ENCODE results near the gene COX4I1.

Gene COX4I1

GRCh38 chr16:85846461-85846860 is 47.0 kb downstream of the COX4I1 start:
- H3K27me3 ChIP-seq (ENCODE audit: control insufficient read depth, insufficient read depth, low read length): peaks cover 8% of the 10 kb centered on the region
- no peak overlapping the region for H3K4me2 ChIP-seq (ENCODE audit: low read length)
- no peak overlapping the region for H3K9ac ChIP-seq (ENCODE audit: low read depth, low read length)
- H3K36me3 ChIP-seq (ENCODE audit: insufficient read depth, low read length): no peaks in the 10 kb centered on the region
- H3K4me3 ChIP-seq (ENCODE audit: low read length): no peak overlapping the region
- no peaks in the 10 kb centered on the region for H3K9me3 ChIP-seq (replicated peaks; ENCODE audit: low read length)
- no peaks in the 10 kb centered on the region for H3K4me1 ChIP-seq (ENCODE audit: control insufficient read depth, insufficient read depth, low read length)

GRCh38 chr16:85847036-85847435 is 47.5 kb downstream of the COX4I1 start:
- Histone ChIP-seq H3K4me1 (ENCODE audit: control insufficient read depth, insufficient read depth, low read length) (no peaks in the 10 kb centered on the region), H3K4me2 (ENCODE audit: low read length) (no peak overlapping the region), H3K9ac (ENCODE audit: low read depth, low read length) (no peak overlapping the region), H3K9me3 (replicated peaks; ENCODE audit: low read length) (no peaks in the 10 kb centered on the region), H3K4me3 (ENCODE audit: low read length) (no peak overlapping the region), H3K36me3 (ENCODE audit: insufficient read depth, low read length) (no peaks in the 10 kb centered on the region), H3K27me3 (ENCODE audit: control insufficient read depth, insufficient read depth, low read length) (peaks cover 11% of the 10 kb centered on the region)

- Histone ChIP-seq H3K4me3 (ENCODE audit: low read length) (no peak overlapping the region), H3K9me3 (replicated peaks; ENCODE audit: low read length) (no peaks in the 10 kb centered on the region), H3K4me2 (ENCODE audit: low read length) (no peak overlapping the region), H3K27me3 (ENCODE audit: control insufficient read depth, insufficient read depth, low read length) (peaks cover 11% of the 10 kb centered on the region), H3K4me1 (ENCODE audit: control insufficient read depth, insufficient read depth, low read length) (no peaks in the 10 kb centered on the region), H3K36me3 (ENCODE audit: insufficient read depth, low read length) (no peaks in the 10 kb centered on the region), H3K9ac (ENCODE audit: low read depth, low read length) (no peak overlapping the region)
Observed at GRCh38 chr16:85847681-85848601, 48.4 kb downstream of the COX4I1 start.

DNA sequence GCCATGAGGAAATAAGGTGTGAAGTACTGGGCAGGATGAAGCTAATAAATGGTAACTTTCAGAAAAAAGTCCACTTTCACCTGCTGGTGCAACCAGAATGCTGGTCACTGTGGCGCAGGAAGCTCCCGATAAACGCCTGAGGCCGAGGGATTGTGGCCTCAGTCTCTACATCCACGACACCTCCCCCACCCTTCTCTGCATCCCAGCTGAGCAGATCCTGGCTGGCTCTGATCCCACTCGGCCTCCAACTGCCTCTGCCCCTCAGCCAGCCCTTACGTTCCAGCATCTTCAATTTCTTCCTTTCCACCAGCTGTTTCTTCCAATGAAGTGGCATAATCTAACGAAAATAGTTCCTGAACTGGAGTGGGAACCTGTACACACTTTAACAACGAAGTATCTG is 49.5 kb downstream of the COX4I1 start:
- H3K4me1 ChIP-seq (ENCODE audit: control insufficient read depth, insufficient read depth, low read length): no peaks in the 10 kb centered on the region
- H3K4me2 ChIP-seq (ENCODE audit: low read length): no peak overlapping the region
- peaks cover 11% of the 10 kb centered on the region for H3K27me3 ChIP-seq (ENCODE audit: control insufficient read depth, insufficient read depth, low read length)
- no peak overlapping the region for H3K4me3 ChIP-seq (ENCODE audit: low read length)
- no peaks in the 10 kb centered on the region for H3K9me3 ChIP-seq (replicated peaks; ENCODE audit: low read length)
- H3K9ac ChIP-seq (ENCODE audit: low read depth, low read length): no peak overlapping the region
- H3K36me3 ChIP-seq (ENCODE audit: insufficient read depth, low read length): no peaks in the 10 kb centered on the region

- Histone ChIP-seq H3K4me2 (ENCODE audit: low read length) (no peak overlapping the region), H3K4me1 (ENCODE audit: control insufficient read depth, insufficient read depth, low read length) (no peaks in the 10 kb centered on the region), H3K36me3 (ENCODE audit: insufficient read depth, low read length) (no peaks in the 10 kb centered on the region), H3K9ac (ENCODE audit: low read depth, low read length) (no peak overlapping the region), H3K27me3 (ENCODE audit: control insufficient read depth, insufficient read depth, low read length) (peaks cover 11% of the 10 kb centered on the region), H3K9me3 (replicated peaks; ENCODE audit: low read length) (no peaks in the 10 kb centered on the region), H3K4me3 (ENCODE audit: low read length) (no peak overlapping the region)
Observed at GRCh38 chr16:85849388-85849787, 49.9 kb downstream of the COX4I1 start.

GRCh38 chr16:85850344-85850880 is 50.9 kb downstream of the COX4I1 start:
- H3K9ac ChIP-seq (ENCODE audit: low read depth, low read length): no peak overlapping the region
- H3K4me3 ChIP-seq (ENCODE audit: low read length): no peak overlapping the region
- no peaks in the 10 kb centered on the region for H3K4me1 ChIP-seq (ENCODE audit: control insufficient read depth, insufficient read depth, low read length)
- peaks cover 11% of the 10 kb centered on the region for H3K27me3 ChIP-seq (ENCODE audit: control insufficient read depth, insufficient read depth, low read length)
- no peaks in the 10 kb centered on the region for H3K9me3 ChIP-seq (replicated peaks; ENCODE audit: low read length)
- H3K36me3 ChIP-seq (ENCODE audit: insufficient read depth, low read length): no peaks in the 10 kb centered on the region
- no peak overlapping the region for H3K4me2 ChIP-seq (ENCODE audit: low read length)

DNA sequence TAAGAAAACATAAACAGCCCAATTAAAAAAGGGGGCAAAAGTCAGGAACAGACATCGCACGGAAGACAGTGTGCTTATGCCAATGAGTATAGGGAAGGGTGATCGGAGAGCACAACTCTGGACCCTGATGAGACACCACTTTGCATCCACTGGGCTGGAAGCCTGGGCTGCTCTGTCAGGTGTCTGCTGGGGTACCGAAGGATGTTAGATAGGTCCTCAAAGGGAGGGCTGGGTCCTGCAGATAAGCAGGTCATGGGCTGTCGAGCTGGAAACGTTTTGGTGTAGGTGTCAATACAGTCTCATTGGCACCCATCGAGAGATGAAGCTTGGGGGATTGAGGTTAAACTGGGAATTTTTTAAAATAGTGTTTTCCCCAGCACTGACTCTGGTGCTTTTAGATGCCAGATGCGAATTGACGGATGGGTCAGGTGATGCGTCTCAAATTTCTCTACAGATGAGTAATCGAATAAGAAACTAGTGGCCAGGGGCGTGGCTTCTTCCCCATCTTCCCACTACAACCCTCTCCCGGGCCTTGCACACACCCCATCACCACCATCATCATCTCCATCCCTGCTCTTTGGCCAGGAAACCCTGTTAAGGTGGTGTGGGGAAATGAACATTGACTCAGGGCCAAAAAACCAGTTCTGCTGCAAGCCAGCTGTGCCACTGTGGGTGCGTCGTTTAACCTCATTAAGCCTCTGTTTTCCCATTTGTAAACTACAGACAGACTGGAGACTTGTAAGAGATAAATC is 51.7 kb downstream of the COX4I1 start:
- no peaks in the 10 kb centered on the region for H3K4me1 ChIP-seq (ENCODE audit: control insufficient read depth, insufficient read depth, low read length)
- H3K4me3 ChIP-seq (ENCODE audit: low read length): no peak overlapping the region
- H3K9ac ChIP-seq (ENCODE audit: low read depth, low read length): no peak overlapping the region
- peaks cover 11% of the 10 kb centered on the region for H3K27me3 ChIP-seq (ENCODE audit: control insufficient read depth, insufficient read depth, low read length)
- no peak overlapping the region for H3K4me2 ChIP-seq (ENCODE audit: low read length)
- no peaks in the 10 kb centered on the region for H3K36me3 ChIP-seq (ENCODE audit: insufficient read depth, low read length)
- H3K9me3 ChIP-seq (replicated peaks; ENCODE audit: low read length): no peaks in the 10 kb centered on the region

- no peaks in the 10 kb centered on the region for H3K36me3 ChIP-seq (ENCODE audit: insufficient read depth, low read length)
- H3K9me3 ChIP-seq (replicated peaks; ENCODE audit: low read length): no peaks in the 10 kb centered on the region
- no peak overlapping the region for H3K4me3 ChIP-seq (ENCODE audit: low read length)
- H3K4me2 ChIP-seq (ENCODE audit: low read length): no peak overlapping the region
- H3K4me1 ChIP-seq (ENCODE audit: control insufficient read depth, insufficient read depth, low read length): no peaks in the 10 kb centered on the region
- H3K9ac ChIP-seq (ENCODE audit: low read depth, low read length): no peak overlapping the region
- H3K27me3 ChIP-seq (ENCODE audit: control insufficient read depth, insufficient read depth, low read length): peaks cover 9% of the 10 kb centered on the region
Observed at GRCh38 chr16:85853547-85854545, 54.4 kb downstream of the COX4I1 start.

DNA sequence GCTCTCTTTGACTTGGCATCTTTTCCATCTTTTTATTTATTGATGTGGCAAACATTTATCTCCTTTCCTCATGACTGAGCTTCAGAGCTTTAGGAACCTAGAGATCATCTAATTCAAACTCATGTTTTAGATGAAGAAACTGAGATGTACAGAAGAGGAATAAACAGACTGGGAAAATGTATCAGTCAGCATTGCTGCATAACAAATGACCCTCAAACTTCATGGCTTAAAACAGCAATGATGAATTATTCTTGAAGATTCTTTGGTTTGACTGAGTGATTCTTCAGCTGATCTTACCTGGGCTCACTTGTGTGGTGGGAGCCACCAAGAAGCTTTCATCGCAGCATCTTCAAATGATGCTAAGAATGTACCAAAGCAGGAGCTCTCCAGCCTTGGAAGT is 55.4 kb downstream of the COX4I1 start:
- no peaks in the 10 kb centered on the region for H3K36me3 ChIP-seq (ENCODE audit: insufficient read depth, low read length)
- no peak overlapping the region for H3K4me2 ChIP-seq (ENCODE audit: low read length)
- no peak overlapping the region for H3K4me3 ChIP-seq (ENCODE audit: low read length)
- H3K27me3 ChIP-seq (ENCODE audit: control insufficient read depth, insufficient read depth, low read length): peaks cover 9% of the 10 kb centered on the region
- no peak overlapping the region for H3K9ac ChIP-seq (ENCODE audit: low read depth, low read length)
- no peaks in the 10 kb centered on the region for H3K4me1 ChIP-seq (ENCODE audit: control insufficient read depth, insufficient read depth, low read length)
- H3K9me3 ChIP-seq (replicated peaks; ENCODE audit: low read length): no peaks in the 10 kb centered on the region

DNA sequence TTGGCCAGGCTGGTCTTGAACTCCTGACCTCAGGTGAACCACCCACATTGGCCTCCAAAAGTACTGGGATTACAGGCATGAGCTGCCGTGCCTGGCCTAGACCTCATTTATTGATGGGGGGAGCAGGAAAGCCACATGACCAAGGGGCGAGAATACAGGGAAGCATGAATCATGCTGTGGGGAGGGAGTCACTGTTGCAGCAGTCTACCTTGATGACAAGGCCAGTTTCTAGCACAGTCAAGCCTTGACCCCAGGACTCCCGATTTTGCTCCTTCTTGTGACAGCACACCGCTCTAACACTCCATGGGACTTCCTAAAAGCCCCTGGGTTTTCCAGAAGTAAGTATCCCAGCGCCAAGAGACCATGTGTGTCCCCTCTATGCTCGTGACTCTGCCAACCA is 56.6 kb downstream of the COX4I1 start:
- H3K4me2 ChIP-seq (ENCODE audit: low read length): no peak overlapping the region
- H3K4me3 ChIP-seq (ENCODE audit: low read length): no peak overlapping the region
- H3K9me3 ChIP-seq (replicated peaks; ENCODE audit: low read length): no peaks in the 10 kb centered on the region
- no peaks in the 10 kb centered on the region for H3K4me1 ChIP-seq (ENCODE audit: control insufficient read depth, insufficient read depth, low read length)
- no peak overlapping the region for H3K9ac ChIP-seq (ENCODE audit: low read depth, low read length)
- peaks cover 7% of the 10 kb centered on the region for H3K27me3 ChIP-seq (ENCODE audit: control insufficient read depth, insufficient read depth, low read length)
- H3K36me3 ChIP-seq (ENCODE audit: insufficient read depth, low read length): no peaks in the 10 kb centered on the region

GRCh38 chr16:85856585-85856984 is 57.1 kb downstream of the COX4I1 start:
- Histone ChIP-seq H3K9me3 (replicated peaks; ENCODE audit: low read length) (no peaks in the 10 kb centered on the region), H3K4me1 (ENCODE audit: control insufficient read depth, insufficient read depth, low read length) (no peaks in the 10 kb centered on the region), H3K4me3 (ENCODE audit: low read length) (no peak overlapping the region), H3K36me3 (ENCODE audit: insufficient read depth, low read length) (no peaks in the 10 kb centered on the region), H3K9ac (ENCODE audit: low read depth, low read length) (no peak overlapping the region), H3K27me3 (ENCODE audit: control insufficient read depth, insufficient read depth, low read length) (peaks cover 7% of the 10 kb centered on the region), H3K4me2 (ENCODE audit: low read length) (no peak overlapping the region)
